Lung (tissue), 12 donors: ENCODE data around the gene GTPBP3. TPM values are rescaled to one million over a fixed set of nuclear protein-coding genes. Genes with fewer than 3 reads are reported as not detected.
A peak's percentile ranks its signal among the peaks of the same experiment; 100 is the strongest.

Experiments
- ATAC-seq: fragments of 200-7000 bp; cut with Tn5 transposase; one replicate; pipeline ENCODE4 v1.9.1; 2020; ENCODE audit warnings: moderate number of reproducible peaks; ENCODE audit not compliant: insufficient read depth, low FRiP score
- DNase-seq, 3 donors: peaks; one replicate each; pipeline ENCODE4 v3.0.0-alpha.2; 2013 to 2017
- H3K27ac ChIP-seq, 2 donors: one replicate each; pipeline ENCODE4 v1.5.1; 2013; ENCODE audit warnings: mild to moderate bottlenecking in 2 of 2, moderate library complexity in 2 of 2, control low read depth in 1 of 2, inconsistent platforms in 1 of 2, low read depth in 1 of 2, low read length in 1 of 2
- H3K27me3 ChIP-seq, 3 donors: one replicate each; pipeline ENCODE4 v1.5.1; 2013; ENCODE audit warnings: low read length in 2 of 3; ENCODE audit not compliant: control insufficient read depth in 3 of 3, insufficient read depth in 3 of 3
- H3K36me3 ChIP-seq, 4 donors: one replicate each; pipeline ENCODE4 v1.5.1; 2013; ENCODE audit warnings: low read length in 4 of 4, mild to moderate bottlenecking in 1 of 4, moderate library complexity in 1 of 4; ENCODE audit not compliant: control insufficient read depth in 4 of 4, insufficient read depth in 4 of 4
- H3K4me1 ChIP-seq, 5 donors: one replicate each; pipeline ENCODE4 v1.5.1; 2013; ENCODE audit warnings: low read length in 5 of 5, mild to moderate bottlenecking in 2 of 5, moderate library complexity in 1 of 5; ENCODE audit not compliant: control insufficient read depth in 5 of 5, insufficient read depth in 5 of 5
- H3K4me3 ChIP-seq: one replicate; pipeline ENCODE4 v1.5.1; 2013; ENCODE audit warnings: mild to moderate bottlenecking, control low read depth, moderate library complexity
- H3K9ac ChIP-seq, 2 donors: one replicate each; pipeline ENCODE4 v1.5.1; 2013; ENCODE audit warnings: low read length in 2 of 2, control low read depth in 1 of 2; ENCODE audit not compliant: insufficient read depth in 1 of 2
- H3K9me3 ChIP-seq, 4 donors: one replicate each; pipeline ENCODE4 v1.5.1; 2013; ENCODE audit warnings: low read length in 3 of 4, mild to moderate bottlenecking in 1 of 4, moderate library complexity in 1 of 4; ENCODE audit not compliant: control insufficient read depth in 4 of 4, insufficient read depth in 3 of 4
- CTCF ChIP-seq: IDR thresholded peaks from 2 replicates; pipeline ENCODE4 v1.5.1; 2012; ENCODE audit warnings: mild to moderate bottlenecking; ENCODE audit errors: control extremely low read depth, extremely low read depth
- WGBS, 2 donors: extraction: QIAGEN DNeasy Blood & Tissue Kit; methylation state at CpG; one replicate each; pipeline ENCODE4 v1.1.7; 2013; 5-methylcytosine and 5-hydroxymethylcytosine counted together
- polyA plus RNA-seq, 2 donors: library from polyadenylated mRNA; stranded (reverse); fragments of 200-250 nt; gene quantifications; one replicate each; pipeline ENCODE4 v1.2.1, GENCODE V29; 2013
- total RNA-seq, 2 donors: library from RNA; depleted of rRNA in 1 of 2; stranded (reverse); fragments of >200 nt in 1 of 2; gene quantifications; one replicate each; pipeline ENCODE4 v1.2.1, GENCODE V29; 2014 to 2021
- donor health status: control.
- donor health status: control.
- donor health status: Bipolar disorder and iron deficiency.
- donor health status: healthy.
- donor health status: DM: yes; HTN: yes; CAD: no.

GTPBP3 gene
- total and polyA plus RNA-seq, 4 donors = 13.3 to 24.1 (median 18.2) TPM

GRCh38 chr19:17321655-17322489, 15.5 kb upstream of the GTPBP3 start:
- 88 to 91% methylated on average over 19 of the region's 19 CpGs for WGBS, 2 donors
- H3K9ac ChIP-seq = no peak overlapping the region
- H3K27me3 ChIP-seq = no peaks in the 10 kb centered on the region
- peaks cover 0 to 40% (median 8%) of the 10 kb centered on the region in 4 donors for H3K36me3 ChIP-seq
- H3K27ac ChIP-seq = no peak overlapping the region
- H3K4me3 ChIP-seq = no peak overlapping the region
- no peak for TF ChIP-seq CTCF
- DNase-seq (no peak), ATAC-seq (no peak)
- peaks cover 0 to 6% (median 0%) of the 10 kb centered on the region in 5 donors for H3K4me1 ChIP-seq
- peaks cover 0 to 2% (median 0%) of the 10 kb centered on the region in 4 donors for H3K9me3 ChIP-seq

- peak overlapping the region in 1 of 2 donors; percentile 8 for H3K27ac ChIP-seq
- ATAC-seq = no peak
Measured at GRCh38 chr19:17322854-17323253, 14.5 kb upstream of the GTPBP3 start.

GRCh38 chr19:17323300-17323963, 13.9 kb upstream of the GTPBP3 start:
- H3K4me3 ChIP-seq = no peak overlapping the region

More at GRCh38 chr19:17322854-17323253, 14.5 kb upstream of the GTPBP3 start:
- Histone ChIP-seq H3K4me1 (peaks cover 0 to 6% (median 0%) of the 10 kb centered on the region in 5 donors), H3K4me3 (no peak overlapping the region), H3K27me3 (no peaks in the 10 kb centered on the region), H3K9me3 (peaks cover 0 to 2% (median 0%) of the 10 kb centered on the region in 4 donors), H3K9ac (no peak overlapping the region), H3K36me3 (peaks cover 0 to 41% (median 8%) of the 10 kb centered on the region in 4 donors)
- WGBS, 2 donors = 77% methylated on average over 10 of the region's 10 CpGs
- DNase-seq = peak in 2 of 3 donors; percentile 36 to 44
- TF ChIP-seq CTCF = no peak

More at GRCh38 chr19:17323300-17323963, 13.9 kb upstream of the GTPBP3 start:
- no peaks in the 10 kb centered on the region for H3K27me3 ChIP-seq
- ATAC-seq (no peak), DNase-seq (no peak)
- no peak for TF ChIP-seq CTCF
- WGBS, 2 donors = 36 to 47% methylated on average over 44 to 56 of the region's 56 CpGs
- no peak overlapping the region for H3K9ac ChIP-seq
- H3K36me3 ChIP-seq = peaks cover 0 to 41% (median 8%) of the 10 kb centered on the region in 4 donors
- no peak overlapping the region for H3K27ac ChIP-seq
- H3K4me1 ChIP-seq = peaks cover 0 to 6% (median 0%) of the 10 kb centered on the region in 5 donors
- H3K9me3 ChIP-seq = peaks cover 0 to 2% (median 0%) of the 10 kb centered on the region in 4 donors
